Measurements from ENCODE around the gene GPHA2.
"Not testable (repeated sequence)": the region's sequence is repeated elsewhere in the genome, so short reads cannot be mapped to it uniquely, and the experiment has no call there.

The GPHA2 gene, protein sequence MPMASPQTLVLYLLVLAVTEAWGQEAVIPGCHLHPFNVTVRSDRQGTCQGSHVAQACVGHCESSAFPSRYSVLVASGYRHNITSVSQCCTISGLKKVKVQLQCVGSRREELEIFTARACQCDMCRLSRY

DNA sequence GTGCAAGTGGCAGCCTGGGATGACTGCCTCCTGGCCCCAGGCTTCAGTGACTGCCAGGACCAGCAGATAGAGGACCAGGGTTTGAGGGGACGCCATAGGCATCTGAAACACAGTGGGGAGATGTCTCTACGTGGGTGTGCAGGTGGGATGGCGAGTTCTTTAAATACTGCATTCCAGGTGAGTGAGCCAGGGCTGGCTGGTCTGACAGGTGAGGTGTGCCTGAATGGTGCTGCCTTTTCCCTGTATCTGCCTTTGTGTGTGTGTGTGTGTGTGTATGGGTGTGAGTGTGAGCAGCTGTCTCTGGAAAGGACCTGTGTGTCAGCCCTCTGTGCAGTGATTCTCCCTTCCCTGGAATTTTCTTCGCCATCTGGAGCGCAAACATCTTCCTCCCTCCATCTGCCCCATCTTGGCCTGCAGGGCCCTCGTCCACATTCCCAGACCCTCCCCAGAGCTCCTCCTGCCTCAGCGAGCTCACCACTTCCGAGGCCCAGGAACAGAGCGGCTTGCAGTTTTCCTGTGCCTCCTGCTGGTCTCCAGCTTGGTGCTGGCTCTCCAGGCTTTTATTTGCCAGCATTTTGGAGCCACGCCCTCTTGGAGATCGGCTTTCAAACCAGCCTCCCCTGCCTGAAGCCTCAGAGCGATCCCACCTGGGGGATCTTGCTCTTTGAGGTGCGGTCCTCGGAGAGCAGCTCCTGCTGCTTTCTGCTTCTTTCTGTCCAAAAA, at the start of gene GPHA2:
TSS of gene GPHA2 (minus strand) at position 535 of the 723 bp plus-strand sequence. CDS start at position 102, 433 bp downstream.
- DNase-seq: no peak

- DNase-seq: not testable (repeated sequence)
Observed at GRCh38 chr11:64983339-64983738, 47.6 kb upstream of the GPHA2 start.

DNA sequence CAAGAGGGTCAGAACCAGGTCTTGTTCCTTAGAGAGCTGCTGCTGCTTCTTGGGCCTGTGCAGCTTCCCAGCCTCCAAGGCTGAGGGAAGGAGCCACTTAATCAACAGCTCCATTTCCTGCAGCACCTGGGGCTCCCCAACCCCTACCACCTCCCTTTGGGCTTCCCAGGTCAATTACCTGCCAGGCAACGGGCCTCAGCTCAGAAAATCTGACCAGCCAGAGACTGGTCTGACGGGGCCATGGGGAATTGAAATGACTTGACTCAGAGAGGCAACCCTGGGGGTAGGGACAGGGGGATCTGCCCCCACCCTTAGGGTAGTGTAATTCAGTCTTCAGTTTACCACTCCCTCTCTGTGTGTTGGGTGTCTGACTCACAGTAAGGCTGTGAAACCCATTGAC, 41.0 kb upstream of the GPHA2 start:
- DNase-seq: no peak

GRCh38 chr11:64974124-64974523, 38.4 kb upstream of the GPHA2 start:
- no peak for DNase-seq

DNA sequence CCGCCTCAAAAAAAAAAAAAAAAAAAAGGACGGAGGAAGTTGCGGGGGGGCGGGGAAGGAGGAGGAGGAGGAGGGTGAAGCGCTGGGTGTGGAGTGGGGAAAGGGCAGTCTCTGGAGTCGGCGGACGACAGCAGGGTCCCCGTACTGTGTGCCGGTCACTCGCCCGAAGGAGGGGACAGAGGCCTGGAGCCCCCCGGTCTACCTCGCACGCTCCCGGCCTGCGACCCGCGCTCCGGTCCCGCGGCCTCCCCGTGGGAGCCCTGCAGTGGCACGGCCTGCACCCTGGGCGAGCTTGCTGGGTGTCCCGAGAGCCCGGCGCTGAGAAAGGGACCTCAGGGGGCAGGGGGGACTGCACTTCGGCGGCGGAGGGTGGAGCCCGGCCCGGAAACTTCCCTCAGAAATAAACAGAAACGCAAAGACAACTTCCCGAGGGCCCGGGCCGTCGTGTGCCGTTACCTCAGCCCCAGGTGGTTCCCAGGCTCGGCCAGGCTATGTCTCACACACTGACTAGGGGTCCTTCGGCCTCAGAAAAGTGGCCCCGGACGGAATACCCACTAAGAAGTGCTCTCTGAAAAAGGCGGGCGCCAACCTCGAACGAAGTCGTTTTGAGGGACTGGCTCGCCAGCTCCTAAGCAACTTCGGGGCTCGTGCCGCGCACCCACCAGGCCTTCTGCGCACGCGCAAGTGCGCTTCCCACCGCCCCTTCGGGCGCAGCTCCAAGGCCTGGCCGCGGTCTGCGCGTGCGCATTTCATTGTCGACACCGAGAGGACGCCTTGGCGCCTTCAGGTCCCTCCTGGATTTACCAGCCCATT, 35.9 kb upstream of the GPHA2 start, which contains the start of gene MAJIN:
TSS of gene MAJIN (minus strand) at position 688 of the 813 bp plus-strand sequence. CDS start 12,703 bp downstream, outside the sequence.
- peak; percentile 94 for DNase-seq

- peak; percentile 88 for DNase-seq
Observed at GRCh38 chr11:64970731-64971151, 35.0 kb upstream of the GPHA2 start.

- peak; percentile 54 for DNase-seq
Observed at GRCh38 chr11:64969209-64969608, 33.5 kb upstream of the GPHA2 start.

DNA sequence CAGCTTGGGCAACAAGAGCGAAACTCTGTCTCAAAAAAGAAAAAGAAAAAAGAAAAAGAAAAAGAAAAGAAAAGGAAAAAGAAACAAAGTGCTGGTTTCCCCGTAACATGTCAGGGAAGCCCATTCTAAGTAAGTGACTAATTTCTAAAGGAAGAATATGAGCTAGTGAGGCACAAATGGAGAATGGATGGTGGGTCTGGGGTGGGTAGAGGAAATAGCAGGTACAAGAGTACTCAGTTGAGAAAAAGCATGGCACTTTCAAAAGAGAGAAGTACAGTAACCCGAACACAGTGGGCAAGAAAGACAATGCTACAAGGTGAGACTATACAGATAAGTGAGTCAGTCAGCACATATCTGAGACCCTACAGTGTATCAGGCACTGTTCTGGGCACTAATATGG, 31.7 kb upstream of the GPHA2 start:
- peak; percentile 69 for DNase-seq

DNA sequence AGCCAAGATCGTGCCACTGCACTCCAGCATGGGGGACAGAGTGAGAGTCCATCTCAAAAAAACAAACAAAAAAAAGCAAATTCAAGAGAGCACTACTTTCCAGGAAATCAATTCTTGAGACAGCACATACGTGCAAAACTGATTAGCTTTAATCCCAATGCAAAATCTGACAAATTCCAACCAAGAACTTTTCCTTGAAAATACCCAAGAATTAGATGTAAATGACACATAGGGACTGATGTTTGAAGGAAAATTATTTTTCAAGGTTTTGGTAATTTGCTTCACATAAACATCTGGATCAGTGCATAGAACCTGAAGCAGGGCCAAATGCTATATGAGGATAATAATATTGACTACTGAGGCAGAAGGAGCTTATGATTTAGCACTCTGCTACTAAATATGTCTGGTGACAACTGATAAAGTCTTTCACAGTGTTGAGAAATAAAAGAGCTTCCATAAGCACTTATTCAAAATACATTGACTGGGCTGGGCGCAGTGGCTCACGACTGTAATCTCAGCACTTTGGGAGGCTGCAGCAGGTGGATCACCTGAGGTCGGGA, 27.5 kb upstream of the GPHA2 start:
- no peak for DNase-seq

DNA sequence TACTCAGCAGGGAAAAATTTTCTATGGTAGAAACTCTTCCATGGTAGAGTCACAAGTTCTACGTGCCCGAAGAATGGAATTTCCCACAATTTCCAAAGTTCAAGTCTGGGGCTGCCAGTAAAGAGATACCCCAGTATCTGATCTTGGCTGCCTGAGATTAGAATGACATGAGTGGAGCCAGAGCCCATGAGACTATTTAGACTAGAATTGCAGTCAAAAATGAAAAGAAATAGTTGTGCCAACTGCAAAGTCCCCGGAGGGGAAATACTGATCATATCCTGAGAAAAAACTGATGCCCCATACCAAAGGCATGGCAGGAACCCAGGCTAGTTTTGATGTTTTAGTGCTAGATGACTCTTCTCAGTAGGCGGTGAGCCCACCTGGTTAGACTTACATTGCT, 25.0 kb upstream of the GPHA2 start:
- no peak for DNase-seq

DNA sequence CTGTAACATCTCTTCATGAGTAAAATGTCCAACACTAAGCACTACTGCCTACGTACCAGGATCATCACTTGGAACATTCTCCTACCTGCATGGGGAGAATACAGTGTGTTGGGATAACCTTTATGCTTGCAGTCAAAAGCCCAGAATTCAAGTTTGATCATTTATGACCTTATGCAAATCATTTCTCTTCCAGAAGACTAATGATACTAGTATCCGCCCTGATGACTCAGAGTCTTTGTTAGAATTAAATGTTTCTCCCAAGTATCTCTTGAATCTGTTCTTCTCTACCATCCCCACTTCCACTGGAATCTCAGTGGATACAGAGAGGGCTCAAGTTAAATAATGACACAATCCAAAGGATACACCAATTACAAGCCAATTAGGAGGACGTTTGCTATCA, 23.8 kb upstream of the GPHA2 start:
- no peak for DNase-seq

GRCh38 chr11:64954201-64954600, 18.5 kb upstream of the GPHA2 start:
- no peak for DNase-seq

DNA sequence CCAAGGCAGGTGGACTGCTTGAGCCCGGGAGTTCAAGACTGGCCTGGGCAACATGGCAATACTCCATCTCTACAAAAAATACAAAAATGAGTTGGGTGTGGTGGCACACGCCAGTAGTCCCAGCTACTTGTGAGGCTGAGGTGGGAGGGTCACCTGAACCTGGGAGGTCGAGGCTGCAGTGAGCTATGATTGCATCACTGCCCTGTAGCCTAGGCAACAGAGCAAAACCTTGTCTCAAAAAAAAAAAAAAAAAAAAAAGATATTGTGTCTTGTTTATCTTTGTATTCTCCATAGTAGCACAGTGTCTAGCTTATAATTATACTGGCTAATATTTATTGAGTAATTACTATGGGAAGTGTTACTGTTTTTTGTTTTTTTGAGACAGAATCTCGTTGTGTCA, 15.8 kb upstream of the GPHA2 start:
- DNase-seq: no peak

GRCh38 chr11:64947208-64947814, 11.6 kb upstream of the GPHA2 start:
- no peak for DNase-seq

GRCh38 chr11:64936539-64936938, 846 bp upstream of the GPHA2 start:
- no peak for DNase-seq

GRCh38 chr11:64934682-64935358, 873 bp downstream of the GPHA2 start:
- DNase-seq: no peak

DNA sequence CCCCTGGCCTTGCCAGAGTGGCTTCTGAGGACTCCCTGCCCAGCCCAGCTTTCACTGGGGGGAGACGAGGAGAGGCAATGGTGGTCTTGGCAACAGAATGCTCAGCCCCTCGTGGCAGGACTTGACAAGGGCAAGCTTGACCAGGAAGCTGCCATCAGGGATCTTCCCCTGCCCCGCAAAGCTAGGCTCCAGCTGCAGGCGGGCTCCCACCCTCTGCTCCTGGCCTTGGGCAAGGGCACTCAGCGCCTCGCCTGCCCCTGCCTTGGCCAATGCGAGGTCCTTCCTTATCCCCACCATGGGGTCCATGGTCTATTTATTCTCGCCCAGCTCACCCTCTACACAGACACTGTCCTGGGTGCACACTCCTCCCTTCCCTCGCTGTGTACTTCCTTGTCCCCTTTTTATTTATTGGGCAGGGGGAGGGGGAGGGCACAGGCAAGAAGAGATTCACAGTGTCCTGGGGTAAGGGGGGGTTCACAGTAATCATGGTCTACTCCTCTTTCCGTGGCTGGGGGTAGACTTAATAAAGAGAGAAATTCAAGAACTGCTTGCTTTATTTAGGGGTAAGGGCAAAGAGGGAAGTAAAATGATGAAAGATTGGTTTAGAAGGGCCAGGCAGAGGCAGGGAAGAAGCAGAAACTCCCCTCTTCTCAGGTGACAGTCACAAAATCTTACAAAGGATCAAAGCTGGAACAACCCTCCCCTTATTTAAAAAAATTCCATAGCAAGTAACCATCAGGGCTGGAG, 1.6 kb downstream of the GPHA2 start:
- no peak for DNase-seq

GRCh38 chr11:64933213-64933934, 2.3 kb downstream of the GPHA2 start:
- no peak for DNase-seq

DNA sequence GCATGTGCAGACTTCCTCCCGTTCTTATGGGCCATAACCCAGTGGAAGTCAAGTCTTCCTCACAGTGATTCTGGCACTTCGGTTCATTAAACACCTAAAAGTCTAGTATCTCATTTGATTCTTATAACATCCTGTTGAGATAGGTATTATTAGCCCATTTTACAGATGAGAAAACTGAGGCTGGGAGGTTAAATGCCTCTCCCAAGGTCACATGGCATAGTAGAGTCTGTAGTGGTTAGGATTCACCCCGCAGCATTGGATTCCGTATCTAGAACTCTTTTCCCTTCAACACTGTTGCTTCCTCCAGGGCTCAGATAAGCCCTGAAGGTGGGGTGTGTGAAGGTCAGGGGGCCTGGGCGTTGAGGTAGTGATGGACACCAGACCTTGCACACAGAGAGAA, 3.4 kb downstream of the GPHA2 start:
- no peak for DNase-seq

- no peak for DNase-seq
Observed at GRCh38 chr11:64931290-64931689, 4.4 kb downstream of the GPHA2 start.

- DNase-seq: no peak
Observed at GRCh38 chr11:64930340-64930739, 5.4 kb downstream of the GPHA2 start.

All from activated CD4-positive, alpha-beta T cell treated with anti-CD3 and anti-CD28 coated beads, Interleukin-2, Interleukin-6, amounts not matched to agents 100 ng/mL and 50 ng/mL, durations not matched to agents 16 hours and 8 hours (primary cell).